GM18499 (cell line): ENCODE measurements around the gene SPATA32.
"Not testable (repeated sequence)": the region's sequence is repeated elsewhere in the genome, so short reads cannot be mapped to it uniquely, and the experiment has no call there.

ENCODE experiments used
- ATAC-seq: cut with Tn5 transposase; IDR thresholded peaks from one replicate; pipeline ENCODE4 v1.9.1; 2021; ENCODE audit warnings: moderate number of reproducible peaks; ENCODE audit not compliant: insufficient read depth, unreplicated experiment

SPATA32 gene

GRCh38 chr17:45261577-45262515, at the start of gene SPATA32:
Gene SPATA32, minus strand, starts transcription at chr17:45262094. Its CDS starts 78 bp downstream, at chr17:45262016.
- no peak for ATAC-seq

- ATAC-seq = no peak
Measured at GRCh38 chr17:45311401-45311759, 49.5 kb upstream of the SPATA32 start.

- no peak for ATAC-seq
Measured at GRCh38 chr17:45310380-45311324, 48.8 kb upstream of the SPATA32 start.

GRCh38 chr17:45309400-45309799, 47.5 kb upstream of the SPATA32 start:
- ATAC-seq = no peak

GRCh38 chr17:45308840-45309239, 46.9 kb upstream of the SPATA32 start:
- ATAC-seq = no peak

GRCh38 chr17:45308016-45308365, 46.1 kb upstream of the SPATA32 start:
- no peak for ATAC-seq

GRCh38 chr17:45307290-45308015, 45.6 kb upstream of the SPATA32 start:
- ATAC-seq = no peak

GRCh38 chr17:45306623-45307022, 44.7 kb upstream of the SPATA32 start:
- no peak for ATAC-seq

- ATAC-seq = no peak
Measured at GRCh38 chr17:45306094-45306493, 44.2 kb upstream of the SPATA32 start.

- no peak for ATAC-seq
Measured at GRCh38 chr17:45305530-45306087, 43.7 kb upstream of the SPATA32 start.

GRCh38 chr17:45302649-45303173, 40.8 kb upstream of the SPATA32 start:
- ATAC-seq = no peak

GRCh38 chr17:45302220-45302619, 40.3 kb upstream of the SPATA32 start:
- not testable (repeated sequence) for ATAC-seq

- ATAC-seq = no peak
Measured at GRCh38 chr17:45301674-45302073, 39.8 kb upstream of the SPATA32 start.

GRCh38 chr17:45300060-45300751, 38.3 kb upstream of the SPATA32 start:
- no peak for ATAC-seq

- ATAC-seq = no peak
Measured at GRCh38 chr17:45299361-45299760, 37.5 kb upstream of the SPATA32 start.

- no peak for ATAC-seq
Measured at GRCh38 chr17:45298546-45299285, 36.8 kb upstream of the SPATA32 start.

- ATAC-seq = no peak
Measured at GRCh38 chr17:45296833-45297124, 34.9 kb upstream of the SPATA32 start.

- ATAC-seq = no peak
Measured at GRCh38 chr17:45296003-45296832, 34.3 kb upstream of the SPATA32 start.
